Hepatocyte (in vitro differentiated cells): ENCODE measurements around the gene EXOC6B. TPM values are rescaled to one million over a fixed set of nuclear protein-coding genes. Genes with fewer than 3 reads are reported as not detected.

Experiments
- DNase-seq: peaks from one replicate; pipeline ENCODE4 v3.0.0-alpha.2; 2016; ENCODE audit warnings: low spot score
- H2AFZ ChIP-seq: fragments of 200-600 bp; sonication (generic); 2 replicates; pipeline ENCODE4 v1.6.0; 2016; ENCODE audit warnings: antibody characterized with exemption, mild to moderate bottlenecking
- H3K27ac ChIP-seq: fragments of 200-600 bp; sonication (generic); 2 replicates; pipeline ENCODE4 v1.5.1; 2016; ENCODE audit warnings: mild to moderate bottlenecking
- H3K27me3 ChIP-seq: fragments of 200-600 bp; sonication (generic); 2 replicates; pipeline ENCODE4 v1.6.1; 2016
- H3K36me3 ChIP-seq: fragments of 200-600 bp; sonication (generic); replicated peaks from 2 replicates; pipeline ENCODE4 v1.5.1; 2016; ENCODE audit warnings: low read depth; ENCODE audit not compliant: insufficient read depth
- H3K4me1 ChIP-seq: fragments of 200-600 bp; sonication (generic); 2 replicates; pipeline ENCODE4 v1.5.1; 2016; ENCODE audit warnings: mild to moderate bottlenecking, moderate library complexity; ENCODE audit not compliant: insufficient read depth
- H3K4me2 ChIP-seq: fragments of 200-600 bp; sonication (generic); 2 replicates; pipeline ENCODE4 v1.6.0; 2016
- H3K4me3 ChIP-seq: fragments of 200-600 bp; sonication (generic); 2 replicates; pipeline ENCODE4 v1.5.1; 2016; ENCODE audit warnings: mild to moderate bottlenecking
- H3K79me2 ChIP-seq: fragments of 200-600 bp; sonication (generic); 2 replicates; pipeline ENCODE4 v1.6.0; 2017; ENCODE audit warnings: mild to moderate bottlenecking
- H3K9me2 ChIP-seq: fragments of 200-600 bp; sonication (generic); replicated peaks from 2 replicates; pipeline ENCODE4 v1.6.0; 2017; ENCODE audit warnings: mild to moderate bottlenecking; ENCODE audit not compliant: insufficient read depth
- H3K9me3 ChIP-seq: fragments of 200-600 bp; sonication (generic); 2 replicates; pipeline ENCODE4 v1.5.1; 2016; ENCODE audit warnings: low read depth, mild to moderate bottlenecking
- H4K20me1 ChIP-seq: fragments of 200-600 bp; sonication (generic); 2 replicates; pipeline ENCODE4 v1.6.0; 2016; ENCODE audit warnings: mild to moderate bottlenecking; ENCODE audit not compliant: insufficient read depth, poor library complexity, severe bottlenecking
- EZH2 ChIP-seq: fragments of 200-600 bp; sonication (generic); IDR thresholded peaks from 2 replicates; pipeline ENCODE4 v1.6.1; 2016; ENCODE audit warnings: antibody characterized with exemption, mild to moderate bottlenecking, borderline replicate concordance
- EZH2phosphoT487 ChIP-seq: fragments of 200-600 bp; sonication (generic); IDR thresholded peaks from one replicate; pipeline ENCODE4 v1.6.1; 2018; ENCODE audit warnings: antibody characterized with exemption, mild to moderate bottlenecking, low read depth, moderate library complexity; ENCODE audit not compliant: unreplicated experiment, severe bottlenecking
- WGBS: methylation state at CpG from one replicate; pipeline ENCODE4 v1.1.6; 2016; ENCODE audit warnings: low lambda C conversion rate; ENCODE audit errors: missing lambda C conversion rate; 5-methylcytosine and 5-hydroxymethylcytosine counted together
- polyA plus RNA-seq: library from polyadenylated mRNA; unstranded; fragments of >200 nt; fragmentation: Nextera tagmentation; extraction: Ambion mirVana; gene quantifications from 2 replicates; pipeline ENCODE4 v1.2.1, GENCODE V29; 2016
- total RNA-seq: library from RNA; depleted of rRNA; stranded (reverse); fragments of >200 nt; gene quantifications from 2 replicates; pipeline ENCODE4 v1.2.3, GENCODE V29; 2014
- TF ChIP-seq, protein P1 (sequence below): fragments of 200-600 bp; sonication (generic); IDR thresholded peaks from 2 replicates; pipeline ENCODE4 v1.5.1; 2016; ENCODE audit warnings: antibody characterized with exemption, mild to moderate bottlenecking; ENCODE audit not compliant: poor library complexity

The EXOC6B gene
- total and polyA plus RNA-seq, 2 experiments from 2014 or later = 11.8 to 36.2 TPM

DNA sequence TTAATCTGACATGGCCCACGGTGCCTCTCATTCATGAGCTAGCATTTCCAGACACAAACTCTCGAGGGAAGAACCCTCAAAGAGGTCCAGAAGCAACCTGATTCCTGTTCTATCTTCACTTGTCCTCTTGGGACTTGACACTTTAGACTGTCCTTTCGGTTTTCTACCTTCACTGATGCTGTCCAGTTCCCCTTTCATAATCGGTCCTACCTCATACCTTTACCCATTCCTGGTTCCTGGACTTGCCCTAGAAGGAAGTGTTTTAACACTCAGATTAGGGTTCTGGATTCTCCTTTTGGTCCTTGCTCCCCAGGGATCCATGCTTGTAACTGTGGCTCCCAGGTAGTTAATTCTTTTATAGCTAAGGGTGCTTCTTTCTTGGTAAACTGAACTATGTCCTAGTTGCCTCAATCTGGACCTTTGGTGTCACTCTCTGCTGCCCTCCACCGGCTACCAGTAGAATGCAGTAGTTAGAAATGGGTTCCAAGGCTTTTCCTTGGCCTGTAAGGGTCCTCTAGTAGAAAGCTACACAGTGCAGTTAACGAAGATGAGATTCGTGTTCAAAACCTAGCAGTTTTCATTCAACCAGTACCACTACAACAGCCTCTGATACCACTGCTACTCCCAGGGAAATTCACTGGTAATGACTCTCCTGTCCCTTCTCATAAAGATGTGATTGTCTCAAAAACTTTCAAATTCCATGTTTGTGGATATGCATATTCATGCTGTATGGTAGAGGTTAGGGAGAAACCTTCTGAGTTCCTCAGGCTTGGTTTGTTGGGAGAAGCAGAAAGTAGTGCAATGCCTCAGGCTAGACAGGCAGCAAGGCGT is 500.0 kb downstream of the EXOC6B start:
- Histone ChIP-seq H3K9me3 (no peaks in the 10 kb centered on the region), H3K27ac (no peak overlapping the region), H3K9me2 (no peaks in the 10 kb centered on the region), H2AFZ (no peak overlapping the region), H3K4me1 (no peaks in the 10 kb centered on the region), H3K27me3 (no peaks in the 10 kb centered on the region), H3K4me3 (no peak overlapping the region), H3K36me3 (no peaks in the 10 kb centered on the region), H3K4me2 (no peak overlapping the region), H3K79me2 (no peaks in the 10 kb centered on the region), H4K20me1 (no peaks in the 10 kb centered on the region)
- whole genome bisulfite sequencing = 79% methylated on average over 8 of the region's 8 CpGs
- DNase-seq = peak; percentile 22
- TF ChIP-seq EZH2 (no peak), EZH2phosphoT487 (no peak)
- TF ChIP-seq, protein P1, sequence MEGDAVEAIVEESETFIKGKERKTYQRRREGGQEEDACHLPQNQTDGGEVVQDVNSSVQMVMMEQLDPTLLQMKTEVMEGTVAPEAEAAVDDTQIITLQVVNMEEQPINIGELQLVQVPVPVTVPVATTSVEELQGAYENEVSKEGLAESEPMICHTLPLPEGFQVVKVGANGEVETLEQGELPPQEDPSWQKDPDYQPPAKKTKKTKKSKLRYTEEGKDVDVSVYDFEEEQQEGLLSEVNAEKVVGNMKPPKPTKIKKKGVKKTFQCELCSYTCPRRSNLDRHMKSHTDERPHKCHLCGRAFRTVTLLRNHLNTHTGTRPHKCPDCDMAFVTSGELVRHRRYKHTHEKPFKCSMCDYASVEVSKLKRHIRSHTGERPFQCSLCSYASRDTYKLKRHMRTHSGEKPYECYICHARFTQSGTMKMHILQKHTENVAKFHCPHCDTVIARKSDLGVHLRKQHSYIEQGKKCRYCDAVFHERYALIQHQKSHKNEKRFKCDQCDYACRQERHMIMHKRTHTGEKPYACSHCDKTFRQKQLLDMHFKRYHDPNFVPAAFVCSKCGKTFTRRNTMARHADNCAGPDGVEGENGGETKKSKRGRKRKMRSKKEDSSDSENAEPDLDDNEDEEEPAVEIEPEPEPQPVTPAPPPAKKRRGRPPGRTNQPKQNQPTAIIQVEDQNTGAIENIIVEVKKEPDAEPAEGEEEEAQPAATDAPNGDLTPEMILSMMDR = peak; percentile 36

DNA sequence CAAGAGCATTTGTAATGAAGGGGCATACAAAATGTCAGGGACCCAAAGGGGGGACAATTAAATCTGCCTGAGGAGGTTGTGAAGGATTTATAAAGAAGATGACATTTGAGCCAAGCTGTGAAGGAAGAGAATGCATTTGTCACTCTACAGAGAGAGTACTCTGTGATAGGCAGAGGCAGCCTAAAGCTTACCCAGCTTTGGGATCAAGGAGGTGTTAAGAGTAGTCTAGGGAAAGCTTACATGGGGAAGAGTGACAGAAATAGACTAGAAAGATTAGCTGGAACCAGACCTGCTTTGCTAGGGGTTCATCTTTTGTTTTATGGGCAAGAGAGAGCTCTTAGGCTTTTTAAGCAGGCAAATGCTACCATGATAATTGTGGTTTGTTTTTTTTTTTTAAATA is 509.1 kb downstream of the EXOC6B start:
- H2AFZ ChIP-seq = no peak overlapping the region

GRCh38 chr2:72300147-72300684 is 525.6 kb downstream of the EXOC6B start:
- no peaks in the 10 kb centered on the region for H3K79me2 ChIP-seq
- H3K9me3 ChIP-seq = no peaks in the 10 kb centered on the region
- TF ChIP-seq EZH2phosphoT487 = no peak
- TF ChIP-seq, protein P1 = no peak
- no peak for TF ChIP-seq EZH2
- no peak overlapping the region for H3K27ac ChIP-seq
- H3K9me2 ChIP-seq = no peaks in the 10 kb centered on the region
- DNase-seq = no peak
- H2AFZ ChIP-seq = no peak overlapping the region
- H3K4me3 ChIP-seq = no peak overlapping the region
- H3K4me2 ChIP-seq = no peak overlapping the region
- 96% methylated on average over 9 of the region's 9 CpGs for WGBS
- peaks cover 2% of the 10 kb centered on the region for H4K20me1 ChIP-seq
- H3K4me1 ChIP-seq = no peaks in the 10 kb centered on the region
- H3K36me3 ChIP-seq = no peaks in the 10 kb centered on the region
- no peaks in the 10 kb centered on the region for H3K27me3 ChIP-seq

More for the DNA sequence above, 509.1 kb downstream of the EXOC6B start:
- Histone ChIP-seq H3K36me3 (no peaks in the 10 kb centered on the region), H3K27ac (no peak overlapping the region), H4K20me1 (no peaks in the 10 kb centered on the region), H3K9me3 (no peaks in the 10 kb centered on the region), H3K9me2 (no peaks in the 10 kb centered on the region), H3K4me3 (no peak overlapping the region), H3K4me1 (no peaks in the 10 kb centered on the region), H3K27me3 (no peaks in the 10 kb centered on the region), H3K4me2 (no peak overlapping the region), H3K79me2 (no peaks in the 10 kb centered on the region)
- TF ChIP-seq EZH2phosphoT487 (no peak), EZH2 (no peak)
- TF ChIP-seq, protein P1 = no peak
- DNase-seq = no peak
